HG03097 (cell line): Measurements from ENCODE around the gene PATE3.

Source experiments
- ATAC-seq: cut with Tn5 transposase; IDR thresholded peaks from one replicate; pipeline ENCODE4 v1.9.1; 2021; ENCODE audit not compliant: unreplicated experiment, low FRiP score

PATE3 gene, protein sequence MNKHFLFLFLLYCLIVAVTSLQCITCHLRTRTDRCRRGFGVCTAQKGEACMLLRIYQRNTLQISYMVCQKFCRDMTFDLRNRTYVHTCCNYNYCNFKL

DNA sequence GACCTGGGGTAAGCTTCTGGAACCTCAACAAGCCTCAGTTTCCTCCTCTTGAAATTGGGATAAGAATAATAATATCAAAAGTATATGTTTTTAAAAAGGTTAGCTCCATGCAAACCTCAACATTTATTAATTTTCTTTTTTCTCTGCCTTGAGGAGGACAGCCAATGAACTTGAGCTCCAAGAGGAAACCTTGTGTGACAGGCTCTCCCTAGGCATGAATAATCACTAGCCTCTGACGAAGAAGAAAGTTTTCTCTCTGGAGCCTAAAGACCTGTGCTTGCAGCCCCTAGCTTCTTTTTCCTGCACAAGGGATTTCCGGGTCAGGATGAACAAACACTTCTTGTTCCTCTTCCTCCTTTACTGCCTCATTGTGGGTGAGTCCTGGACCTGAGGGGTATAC is at the start of gene PATE3:
PATE3 (plus strand) TSS at position 301 of the 400 bp plus-strand sequence; CDS start at position 326, 25 bp downstream.
- no peak for ATAC-seq

DNA sequence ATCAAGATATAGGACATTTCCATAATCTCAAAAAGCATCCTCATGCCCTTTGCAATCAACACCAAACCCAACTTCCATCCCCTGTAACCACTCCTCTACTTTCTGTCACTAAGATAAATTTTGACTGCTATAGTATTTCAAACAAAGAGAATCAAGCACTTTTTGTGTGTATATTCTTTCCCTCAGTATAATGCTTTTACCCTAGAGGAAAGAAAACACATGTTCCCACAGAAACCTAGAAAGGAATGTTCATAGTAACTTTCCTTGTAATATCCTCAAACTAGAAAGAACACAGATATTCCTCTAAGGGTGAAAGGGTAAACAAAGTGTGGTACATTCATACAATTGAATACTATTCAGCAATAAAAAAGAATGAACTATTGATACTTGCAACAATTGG is 47.3 kb upstream of the PATE3 start:
- no peak for ATAC-seq

DNA sequence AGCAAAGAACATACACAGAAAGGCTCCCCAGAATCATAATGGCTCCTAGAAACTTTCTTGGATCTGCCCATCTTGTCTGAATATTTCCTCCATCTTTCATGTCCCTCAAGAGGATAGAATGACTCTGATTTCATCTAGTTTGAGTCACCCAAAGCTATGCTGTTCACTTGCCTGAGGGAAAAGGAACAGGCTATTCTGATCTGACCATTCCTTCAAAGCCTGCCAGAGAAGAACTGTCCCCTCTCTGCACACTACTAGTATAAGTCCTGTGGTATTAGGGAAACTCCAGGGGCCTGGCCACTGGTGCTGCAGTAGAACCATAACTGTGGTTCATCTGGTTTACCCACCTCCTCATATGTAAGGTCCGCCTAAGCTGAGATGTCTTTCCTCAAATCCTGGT is 44.2 kb upstream of the PATE3 start:
- ATAC-seq, result no peak

DNA sequence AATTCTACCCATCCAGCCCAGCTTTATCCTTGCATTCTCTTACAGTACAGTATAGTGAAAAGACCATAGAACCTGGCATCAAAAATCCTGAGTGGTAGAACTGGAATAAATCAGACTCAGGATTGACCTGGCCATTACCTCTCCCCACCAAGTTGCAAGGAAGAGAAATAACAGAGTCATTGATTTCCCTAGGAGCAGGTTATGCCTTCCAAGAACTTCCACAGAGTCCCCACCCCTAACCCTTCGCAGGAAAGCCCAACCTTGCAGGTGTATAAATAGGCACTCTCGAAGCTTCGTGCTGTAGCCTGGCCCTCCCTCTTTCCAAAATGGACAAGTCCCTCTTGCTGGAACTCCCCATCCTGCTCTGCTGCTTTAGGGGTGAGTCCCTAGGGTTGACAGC is 41.9 kb upstream of the PATE3 start, which contains the start of gene PATE1:
PATE1 (plus strand) TSS at position 301 of the 400 bp plus-strand sequence; CDS start at position 327, 26 bp downstream.
- no peak for ATAC-seq

DNA sequence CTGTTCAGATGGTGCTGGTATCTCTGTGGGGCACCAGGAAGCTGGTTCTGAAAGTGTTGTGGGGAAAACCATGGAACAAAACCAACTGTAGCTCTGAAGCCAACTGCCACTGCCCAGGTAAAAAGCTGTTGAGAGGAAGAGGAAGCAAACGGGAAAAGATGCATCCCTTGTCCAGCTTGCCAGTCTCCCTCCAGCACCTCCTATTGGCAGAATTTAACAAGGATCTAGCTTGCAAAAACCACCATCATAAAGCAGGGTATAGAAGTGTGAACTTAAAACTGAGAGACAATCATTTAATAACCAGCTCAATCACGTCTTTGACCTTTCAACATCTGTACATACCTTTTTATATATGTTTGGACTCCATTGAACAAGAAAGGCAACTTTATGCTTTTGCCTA is 37.3 kb upstream of the PATE3 start:
- no peak for ATAC-seq

DNA sequence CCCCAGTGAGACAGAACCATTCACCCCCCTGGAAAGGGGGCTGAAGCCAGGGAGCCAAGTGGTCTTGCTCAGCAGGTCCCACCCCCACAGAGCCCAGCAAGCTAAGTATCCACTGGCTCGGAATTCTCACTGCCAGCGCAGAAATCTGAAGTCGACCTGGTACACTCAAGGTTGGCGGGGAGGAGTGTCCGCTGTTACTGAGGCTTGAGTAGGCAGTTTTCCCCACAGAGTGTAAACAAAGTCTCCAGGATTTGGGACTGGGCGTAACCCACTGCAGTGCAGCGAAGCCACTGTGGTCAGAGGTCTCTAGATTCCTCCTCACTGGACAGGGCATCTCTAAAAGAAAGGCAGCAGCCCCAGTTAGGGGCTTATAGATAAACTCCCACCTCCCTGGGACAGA is 31.9 kb upstream of the PATE3 start:
- ATAC-seq, result no peak

DNA sequence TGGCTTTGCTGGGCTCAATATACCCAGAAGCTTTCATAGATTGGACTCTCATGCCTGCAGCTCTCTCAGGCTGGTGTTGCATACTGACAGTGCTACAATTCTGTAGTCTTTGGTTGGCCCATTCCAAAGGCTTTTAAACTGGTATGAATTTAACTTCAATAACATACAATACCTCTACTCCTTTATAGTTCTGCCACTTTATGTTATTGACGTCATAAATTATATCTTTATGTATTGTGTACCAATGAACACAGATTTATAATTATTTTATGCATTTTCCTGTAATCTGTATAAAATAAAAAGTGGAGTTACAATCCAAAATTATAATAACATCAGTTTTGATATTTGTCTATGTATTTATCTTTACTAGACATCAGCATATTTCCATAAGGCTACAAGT is 25.5 kb upstream of the PATE3 start:
- no peak for ATAC-seq

DNA sequence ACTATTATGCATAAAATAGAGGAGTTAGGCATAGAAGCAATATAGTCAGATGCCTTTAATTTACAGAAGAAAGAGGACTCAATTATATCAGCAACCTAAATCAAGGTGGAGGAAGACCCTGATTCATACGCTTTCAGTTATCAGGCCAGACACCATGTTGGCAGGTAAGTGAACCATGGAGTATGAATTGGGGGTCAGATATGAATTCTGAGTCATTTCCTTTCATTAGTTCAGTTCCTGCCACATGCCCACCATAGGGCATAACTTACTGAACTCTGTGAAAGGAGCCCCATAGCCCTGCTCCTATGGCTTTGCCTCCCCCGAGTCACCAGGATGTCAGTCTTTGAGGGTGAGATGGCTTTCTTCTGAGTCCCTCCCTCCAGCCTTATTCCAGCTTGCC is 24.4 kb upstream of the PATE3 start:
- no peak for ATAC-seq

DNA sequence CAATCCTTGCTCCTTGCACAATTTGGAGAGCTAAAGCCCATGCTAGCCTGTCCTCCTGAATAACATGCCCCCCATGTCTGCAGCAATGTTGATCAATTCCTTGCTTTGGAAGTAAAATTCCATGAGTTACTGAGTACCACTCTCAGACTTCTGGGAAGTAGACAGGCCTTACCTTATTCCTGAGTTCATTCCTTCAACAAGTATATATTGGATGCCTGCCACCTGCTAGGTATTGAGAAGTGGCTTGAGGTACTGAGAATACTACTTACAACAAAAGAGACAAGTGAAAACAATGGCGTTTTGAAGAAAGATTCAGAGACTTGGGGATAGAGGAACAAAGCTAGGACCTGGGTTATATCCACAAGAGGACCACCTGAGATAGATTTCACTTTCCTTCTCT is 21.7 kb upstream of the PATE3 start:
- no peak for ATAC-seq

DNA sequence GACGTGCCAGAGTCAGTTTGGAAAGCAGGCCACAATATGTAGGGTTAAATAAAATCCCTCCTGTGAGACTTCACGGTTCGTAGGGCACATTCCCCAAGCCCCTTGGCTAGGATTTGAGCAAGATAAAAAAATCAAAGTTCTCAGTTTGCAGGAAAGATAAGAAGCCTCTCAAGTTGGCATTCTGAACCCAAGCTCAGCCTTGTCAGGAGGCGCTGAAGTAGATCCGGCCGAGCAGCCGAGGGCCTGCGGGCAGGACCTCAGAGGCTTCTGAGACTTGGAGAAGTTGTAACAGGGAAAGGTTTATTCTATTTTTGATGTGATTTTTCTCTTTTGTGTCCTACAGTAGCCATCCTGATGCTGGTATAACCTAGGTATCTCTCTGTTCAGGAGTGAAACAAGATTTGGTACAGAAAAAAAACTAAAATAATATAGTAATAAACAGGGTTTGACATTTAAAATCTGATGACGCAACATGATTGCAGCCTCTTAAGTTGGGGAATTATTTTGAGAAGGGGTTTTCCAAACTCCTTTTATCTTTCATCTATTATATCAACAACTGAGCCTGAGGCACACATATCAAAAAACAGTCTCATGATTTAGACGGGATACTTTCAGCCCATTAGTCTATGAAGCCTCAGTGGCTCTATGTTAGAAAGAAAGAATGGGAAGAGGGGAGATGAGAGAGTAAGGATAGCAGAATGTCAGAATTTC is 19.4 kb upstream of the PATE3 start:
- ATAC-seq, result no peak

DNA sequence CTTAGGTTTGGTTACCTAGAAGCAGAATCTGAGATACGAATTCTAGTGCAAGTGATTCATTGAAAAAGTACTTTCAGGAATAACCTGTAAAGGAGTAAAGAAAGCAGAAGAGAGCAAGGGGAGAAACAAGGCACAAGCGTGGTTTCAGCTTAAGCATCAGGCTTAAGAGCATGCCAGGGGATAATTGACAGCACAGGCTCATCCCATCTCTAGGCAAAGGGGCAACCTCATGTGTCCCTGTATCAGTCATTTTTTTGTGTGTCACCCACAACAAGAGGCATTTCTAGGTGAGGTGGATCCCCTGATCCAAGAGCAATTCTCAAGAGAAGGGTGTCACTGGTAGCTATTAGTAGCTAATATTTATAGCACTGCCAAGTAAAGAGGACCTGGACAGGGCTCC is 17.3 kb upstream of the PATE3 start:
- no peak for ATAC-seq

DNA sequence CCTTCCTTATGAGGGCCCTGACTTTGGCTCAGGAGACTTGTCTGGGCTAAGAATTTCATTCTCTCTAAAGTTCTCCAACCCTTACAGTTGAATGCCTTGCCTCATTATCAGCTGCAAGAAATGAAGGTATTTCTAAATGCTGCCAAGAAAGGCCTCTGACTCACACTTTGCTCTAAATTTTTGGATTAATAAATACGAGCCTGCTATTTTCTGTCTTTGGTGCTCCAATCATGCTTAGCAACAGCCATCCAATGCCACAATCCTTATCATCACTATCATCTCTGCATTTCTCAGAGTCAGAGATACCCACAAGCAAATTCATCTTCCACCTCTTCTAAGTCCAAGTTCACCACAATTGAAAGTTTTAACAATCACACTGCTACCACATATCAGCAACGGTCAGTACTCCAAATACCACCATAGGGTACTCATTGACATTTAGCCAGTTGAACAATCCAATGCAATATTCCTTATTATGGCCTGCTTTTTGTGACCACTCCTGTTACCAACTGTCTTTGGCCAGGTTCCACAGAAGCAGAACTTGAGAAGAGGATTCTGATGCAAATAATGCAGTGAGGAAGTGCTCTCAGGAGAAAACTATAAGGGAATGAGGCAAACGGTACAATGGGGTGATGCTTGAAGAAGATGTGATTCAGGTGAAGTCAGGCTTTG is 15.0 kb upstream of the PATE3 start:
- no peak for ATAC-seq

DNA sequence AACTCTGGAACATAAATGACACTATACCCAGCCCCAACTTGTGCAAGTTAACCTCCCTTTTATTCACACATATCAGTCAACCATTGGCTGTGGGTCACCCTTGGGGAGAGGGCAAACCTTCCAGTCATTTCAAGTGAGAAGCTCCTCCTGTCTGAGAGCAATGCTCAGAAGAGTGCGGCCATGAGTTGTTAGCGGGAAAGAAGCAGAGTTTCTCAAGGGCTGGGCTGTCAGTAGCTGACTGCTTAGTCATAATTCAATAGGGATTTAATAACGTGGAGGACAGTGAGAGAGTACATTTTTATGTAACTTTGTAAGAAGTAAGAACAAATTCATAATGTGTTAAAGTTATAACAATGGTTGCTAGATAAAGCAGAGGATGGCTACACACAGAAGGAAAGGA is 14.4 kb upstream of the PATE3 start:
- no peak for ATAC-seq

DNA sequence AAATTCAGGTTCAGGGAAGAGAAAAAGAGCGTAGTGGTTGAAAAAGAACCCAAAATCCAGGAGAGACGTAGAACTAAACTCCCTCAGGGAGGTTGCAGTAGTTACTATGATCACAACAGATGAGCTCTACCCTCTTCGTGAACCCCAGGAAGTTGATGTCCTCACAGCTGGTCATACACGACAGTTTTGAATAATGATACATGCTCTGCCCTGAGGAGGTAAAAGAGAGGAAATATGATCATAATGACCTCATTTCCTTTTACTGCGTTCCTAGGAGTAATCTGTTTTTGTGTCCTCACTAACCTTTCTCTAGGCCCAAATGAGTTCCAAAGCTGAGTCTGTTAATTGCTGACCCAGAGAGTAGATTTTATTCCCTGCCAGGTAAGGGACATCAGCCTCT is 10.6 kb upstream of the PATE3 start:
- ATAC-seq, result no peak

DNA sequence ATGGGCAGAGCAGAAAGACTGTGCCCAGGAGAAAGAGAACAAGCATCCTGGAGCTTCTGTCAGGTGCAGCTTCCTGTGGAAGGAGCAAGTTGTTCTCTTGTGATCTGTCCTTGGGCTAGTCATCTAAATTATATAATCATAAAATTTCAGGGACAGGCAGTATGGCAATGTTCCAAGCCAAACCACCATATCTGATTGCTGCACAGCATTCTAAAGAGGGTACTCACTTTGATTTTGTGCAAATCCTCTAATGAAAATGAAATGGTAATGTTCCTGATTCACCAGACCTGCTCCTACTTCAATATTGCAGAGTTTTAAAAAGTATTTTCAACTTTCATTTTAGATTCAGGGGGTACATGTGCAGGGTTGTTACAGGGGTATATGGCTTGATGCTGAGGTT is 9.2 kb upstream of the PATE3 start, which contains the start of gene PATE2:
PATE2 (minus strand) TSS at position 101 of the 400 bp plus-strand sequence; CDS start at position 46, 55 bp downstream.
- no peak for ATAC-seq

DNA sequence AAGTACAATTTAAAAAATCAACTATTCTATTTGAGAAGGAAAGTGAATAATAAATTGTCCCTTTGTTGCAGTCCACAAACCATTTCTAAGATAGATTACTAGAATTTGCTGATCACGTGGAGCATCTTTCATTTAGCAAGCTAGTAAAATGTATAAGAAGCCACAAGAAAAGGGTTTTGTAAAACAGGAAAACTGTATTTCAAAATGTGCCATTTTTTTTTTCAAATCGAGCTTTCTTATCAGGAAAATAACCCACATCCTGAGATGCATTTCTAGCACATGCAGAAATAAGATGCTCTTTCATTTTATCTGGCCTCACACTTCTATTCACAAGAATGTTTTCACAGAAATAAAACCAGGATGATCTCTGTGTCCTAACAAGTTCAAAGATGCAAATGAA is 3.2 kb upstream of the PATE3 start:
- no peak for ATAC-seq

DNA sequence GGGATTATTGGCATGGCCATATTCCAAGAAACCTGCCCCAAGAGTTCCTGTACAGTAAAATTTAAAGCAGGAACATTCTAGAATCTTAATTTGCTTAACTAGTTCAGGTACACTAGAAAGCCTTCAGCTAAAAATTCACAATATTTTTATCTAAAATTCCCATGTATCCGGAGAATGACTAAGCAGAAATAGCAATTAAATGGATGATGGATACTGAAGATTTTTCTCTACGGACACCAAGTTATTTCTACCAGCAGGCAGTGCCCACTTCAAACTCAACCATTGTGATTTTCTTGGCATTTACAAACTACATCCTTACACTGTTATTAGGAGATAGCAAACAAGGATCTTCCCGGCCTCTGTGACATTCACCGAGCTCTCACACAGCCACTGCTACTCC is 2.9 kb downstream of the PATE3 start:
- no peak for ATAC-seq

DNA sequence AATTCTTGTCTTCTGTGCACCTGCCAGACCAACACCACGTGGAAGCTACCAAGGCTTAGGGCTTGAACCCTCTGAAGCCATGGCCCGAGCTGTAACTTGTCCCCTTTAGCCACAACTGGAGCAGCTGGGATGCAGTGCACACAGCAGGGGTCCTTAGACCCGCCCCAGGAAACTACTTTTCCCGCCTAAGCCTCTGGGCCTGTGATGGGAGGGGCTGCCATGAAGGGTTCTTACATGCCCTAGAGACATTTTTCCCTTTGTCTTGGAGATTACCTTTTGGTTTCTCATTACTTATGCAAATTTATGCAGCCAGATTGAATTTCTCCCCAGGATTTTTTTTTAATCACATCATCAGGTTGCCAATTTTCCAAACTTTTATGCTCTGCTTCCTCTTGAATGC is 9.7 kb downstream of the PATE3 start:
- ATAC-seq, result no peak

DNA sequence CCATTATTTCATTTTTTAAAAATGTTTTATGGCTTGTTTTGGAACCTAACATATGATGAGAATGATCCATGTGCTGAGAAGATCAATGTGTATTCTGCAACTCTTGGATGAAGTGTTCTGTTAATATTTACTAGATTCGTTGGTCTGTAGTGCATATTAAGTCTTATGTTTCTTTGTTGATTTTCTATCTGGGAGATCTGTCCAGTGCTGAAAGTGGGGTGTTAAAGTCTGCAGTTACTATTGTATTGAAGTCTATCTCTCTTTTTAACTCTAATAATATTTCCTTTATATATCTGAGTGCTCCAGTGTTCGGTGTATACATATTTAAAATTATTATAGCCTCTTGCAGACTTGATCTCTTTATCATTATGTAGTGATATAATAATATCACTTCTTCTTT is 11.9 kb downstream of the PATE3 start:
- no peak for ATAC-seq

DNA sequence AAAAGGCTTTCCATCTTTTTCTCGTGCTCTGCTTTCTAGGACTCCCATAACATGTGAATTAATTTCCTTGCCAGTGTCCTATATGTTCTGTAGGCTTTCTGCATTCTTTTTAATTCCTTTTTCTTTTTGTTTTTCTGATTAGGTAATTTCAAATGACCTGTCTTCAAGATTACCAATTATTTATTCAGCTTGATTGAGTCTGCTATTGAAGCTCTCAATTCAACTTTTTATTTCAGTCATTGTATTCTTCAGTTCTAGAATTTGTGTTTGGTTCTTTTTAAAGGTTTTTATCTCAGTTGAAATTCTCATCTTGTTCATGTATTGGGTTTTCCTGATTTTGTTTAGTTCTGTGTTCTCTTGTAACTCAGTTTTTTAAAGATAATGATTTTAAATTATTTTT is 14.5 kb downstream of the PATE3 start:
- no peak for ATAC-seq

DNA sequence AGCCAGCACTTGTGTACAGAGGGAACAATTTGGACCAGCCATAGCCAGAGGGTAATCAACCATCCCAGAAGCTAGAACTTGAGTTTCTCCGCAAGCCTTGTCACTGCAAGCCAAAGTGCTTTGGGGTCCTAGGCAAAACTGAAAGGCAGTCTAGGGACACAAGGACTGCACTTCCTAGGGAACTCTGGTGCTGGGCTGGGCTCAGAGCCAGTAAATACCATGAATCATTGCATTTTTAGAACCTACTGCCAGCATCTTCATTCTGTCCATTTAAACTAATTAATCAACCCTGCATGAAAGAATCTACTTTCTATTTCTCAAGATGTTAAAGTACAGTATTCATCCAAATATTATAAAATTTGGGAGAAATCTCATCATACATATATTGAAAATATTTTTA is 20.0 kb downstream of the PATE3 start:
- ATAC-seq, result no peak

DNA sequence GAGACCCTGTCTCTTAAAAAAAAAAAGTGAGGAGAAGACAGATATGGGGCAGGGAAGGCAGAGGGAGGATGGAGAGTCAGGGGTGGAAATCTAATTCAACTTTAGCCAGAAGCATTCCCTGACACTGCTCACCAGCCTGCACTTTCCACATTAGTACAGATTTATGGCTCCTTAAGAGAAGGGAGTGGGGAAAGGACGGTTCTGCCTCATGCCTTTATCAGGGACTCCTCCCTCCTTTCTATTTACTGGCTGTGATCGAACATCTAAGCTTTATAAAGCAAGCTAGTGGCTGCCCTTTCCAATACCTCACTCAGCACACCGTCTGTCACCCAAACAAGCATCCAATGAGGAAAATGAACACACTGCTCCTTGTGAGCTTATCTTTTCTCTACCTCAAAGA is 45.1 kb downstream of the PATE3 start, which contains the start of gene PATE4:
PATE4 (plus strand) TSS at position 301 of the 400 bp plus-strand sequence; CDS start at position 345, 44 bp downstream.
- no peak for ATAC-seq
